Skeletal muscle satellite cell (primary cell): ENCODE results near the gene LBH.

Source experiments
- H3K27me3 ChIP-seq: 2 replicates; pipeline ENCODE4 v1.7.0; 2013; ENCODE audit warnings: low read length; ENCODE audit not compliant: control insufficient read depth, insufficient read depth
- H3K36me3 ChIP-seq: 2 replicates; pipeline ENCODE4 v1.7.0; 2013; ENCODE audit warnings: mild to moderate bottlenecking, control low read depth, low read length; ENCODE audit not compliant: insufficient read depth
- H3K4me1 ChIP-seq: 2 replicates; pipeline ENCODE4 v1.7.0; 2013; ENCODE audit warnings: low read length; ENCODE audit not compliant: control insufficient read depth, insufficient read depth
- H3K4me2 ChIP-seq: 2 replicates; pipeline ENCODE4 v1.7.0; 2013; ENCODE audit warnings: mild to moderate bottlenecking, low read length
- H3K4me3 ChIP-seq: 2 replicates; pipeline ENCODE4 v1.7.0; 2013; ENCODE audit warnings: low read length
- H3K9ac ChIP-seq: 2 replicates; pipeline ENCODE4 v1.7.0; 2013; ENCODE audit warnings: mild to moderate bottlenecking, low read depth, low read length, moderate library complexity
- H3K9me3 ChIP-seq: replicated peaks from 2 replicates; pipeline ENCODE4 v1.7.0; 2013; ENCODE audit warnings: mild to moderate bottlenecking, control low read depth, low read length

Gene LBH

DNA sequence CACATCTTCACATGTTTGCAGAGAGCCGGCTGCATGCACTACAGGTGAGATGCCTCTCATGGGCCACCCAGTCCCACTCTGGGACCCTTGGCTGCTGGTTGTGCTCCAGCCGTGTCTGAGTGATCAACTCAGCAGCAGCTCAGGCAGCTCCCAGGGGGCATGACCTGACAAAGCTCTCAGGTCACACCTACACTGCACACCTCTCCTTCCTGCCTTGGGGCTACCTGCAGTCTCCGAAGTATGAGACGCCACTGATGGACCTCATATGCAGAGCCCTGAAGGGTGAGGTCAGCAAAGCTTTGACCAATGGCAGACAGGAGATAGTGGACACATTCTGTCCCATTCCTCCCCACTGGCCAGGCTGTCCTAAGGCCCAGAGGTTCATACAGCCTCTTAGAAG is 51.4 kb downstream of the LBH start:
- no peaks in the 10 kb centered on the region for H3K27me3 ChIP-seq
- H3K9ac ChIP-seq = no peak overlapping the region
- no peaks in the 10 kb centered on the region for H3K4me1 ChIP-seq
- no peaks in the 10 kb centered on the region for H3K36me3 ChIP-seq
- no peak overlapping the region for H3K4me2 ChIP-seq
- H3K9me3 ChIP-seq = no peaks in the 10 kb centered on the region
- H3K4me3 ChIP-seq = no peak overlapping the region

- H3K9me3 ChIP-seq = no peaks in the 10 kb centered on the region
- peaks cover 8% of the 10 kb centered on the region for H3K4me1 ChIP-seq
Measured at GRCh38 chr2:30283931-30284565, 52.7 kb downstream of the LBH start.

DNA sequence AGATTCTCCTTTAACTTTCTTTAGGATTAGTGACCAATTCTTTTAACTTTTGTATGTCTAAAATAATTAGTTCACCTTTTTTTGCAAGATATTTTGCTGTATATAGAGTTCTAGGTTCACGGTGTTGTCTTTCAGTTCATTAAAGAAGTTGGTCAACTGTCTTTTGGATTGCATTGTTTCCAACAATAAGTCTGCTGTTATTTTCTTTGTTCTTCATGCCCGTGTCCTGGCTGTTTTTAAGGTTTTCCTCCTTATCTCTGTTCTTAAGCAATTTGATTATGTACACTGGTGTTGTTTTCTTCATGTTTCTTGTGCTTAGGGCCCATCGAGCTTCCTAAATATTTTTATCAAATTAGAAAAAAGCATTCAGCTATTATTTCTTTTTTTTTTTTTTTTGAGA is 54.4 kb downstream of the LBH start:
- no peaks in the 10 kb centered on the region for H3K36me3 ChIP-seq
- peaks cover 13% of the 10 kb centered on the region for H3K4me1 ChIP-seq
- no peak overlapping the region for H3K4me2 ChIP-seq
- H3K27me3 ChIP-seq = no peaks in the 10 kb centered on the region
- H3K9me3 ChIP-seq = no peaks in the 10 kb centered on the region
- no peak overlapping the region for H3K4me3 ChIP-seq
- no peak overlapping the region for H3K9ac ChIP-seq

More at GRCh38 chr2:30283931-30284565, 52.7 kb downstream of the LBH start:
- Histone ChIP-seq H3K27me3 (no peaks in the 10 kb centered on the region), H3K9ac (no peak overlapping the region), H3K36me3 (no peaks in the 10 kb centered on the region), H3K4me2 (no peak overlapping the region), H3K4me3 (no peak overlapping the region)

DNA sequence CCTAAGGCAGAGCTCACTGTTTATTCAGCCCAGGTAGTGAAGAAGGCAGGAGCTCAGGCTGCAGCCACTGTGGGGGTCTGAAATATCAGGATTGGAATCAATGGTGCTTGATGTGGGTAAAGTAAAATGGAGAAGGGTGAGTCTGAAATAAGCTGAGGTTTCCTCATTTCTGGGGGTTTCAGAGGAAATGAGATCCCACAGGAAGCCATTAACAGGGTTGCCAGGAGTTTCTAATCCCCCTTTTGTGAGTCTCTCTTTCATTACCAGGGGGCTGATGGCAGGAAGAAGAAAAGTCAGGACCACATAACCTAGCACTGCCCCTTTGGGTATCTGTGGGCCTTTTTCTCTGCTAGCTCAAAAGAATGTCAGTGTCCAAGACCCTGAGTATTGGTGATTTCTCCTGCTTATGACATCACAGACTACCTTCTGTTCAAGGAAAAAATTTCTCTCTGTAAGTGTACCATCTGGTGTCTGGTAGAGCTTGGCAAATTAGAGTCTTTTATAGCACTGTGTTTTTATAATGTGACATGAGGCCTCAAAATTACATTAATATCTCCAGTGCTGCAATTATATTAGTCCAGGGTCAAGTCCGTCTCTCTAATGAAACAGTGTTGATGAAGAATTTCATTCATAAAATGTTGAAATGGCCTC is 56.0 kb downstream of the LBH start:
- H3K4me1 ChIP-seq = peaks cover 15% of the 10 kb centered on the region
- H3K4me2 ChIP-seq = no peak overlapping the region
- no peak overlapping the region for H3K9ac ChIP-seq
- no peaks in the 10 kb centered on the region for H3K27me3 ChIP-seq
- H3K36me3 ChIP-seq = no peaks in the 10 kb centered on the region
- no peak overlapping the region for H3K4me3 ChIP-seq
- H3K9me3 ChIP-seq = no peaks in the 10 kb centered on the region

- H3K27me3 ChIP-seq = no peaks in the 10 kb centered on the region
- no peak overlapping the region for H3K4me2 ChIP-seq
- no peaks in the 10 kb centered on the region for H3K9me3 ChIP-seq
- peaks cover 22% of the 10 kb centered on the region for H3K4me1 ChIP-seq
- no peak overlapping the region for H3K9ac ChIP-seq
- H3K36me3 ChIP-seq = no peaks in the 10 kb centered on the region
- no peak overlapping the region for H3K4me3 ChIP-seq
Measured at GRCh38 chr2:30287857-30288513, 56.7 kb downstream of the LBH start.

- Histone ChIP-seq H3K4me3 (no peak overlapping the region), H3K36me3 (no peaks in the 10 kb centered on the region), H3K9ac (no peak overlapping the region), H3K4me2 (no peak overlapping the region), H3K4me1 (peaks cover 27% of the 10 kb centered on the region), H3K27me3 (no peaks in the 10 kb centered on the region), H3K9me3 (no peaks in the 10 kb centered on the region)
Measured at GRCh38 chr2:30288561-30288960, 57.2 kb downstream of the LBH start.

DNA sequence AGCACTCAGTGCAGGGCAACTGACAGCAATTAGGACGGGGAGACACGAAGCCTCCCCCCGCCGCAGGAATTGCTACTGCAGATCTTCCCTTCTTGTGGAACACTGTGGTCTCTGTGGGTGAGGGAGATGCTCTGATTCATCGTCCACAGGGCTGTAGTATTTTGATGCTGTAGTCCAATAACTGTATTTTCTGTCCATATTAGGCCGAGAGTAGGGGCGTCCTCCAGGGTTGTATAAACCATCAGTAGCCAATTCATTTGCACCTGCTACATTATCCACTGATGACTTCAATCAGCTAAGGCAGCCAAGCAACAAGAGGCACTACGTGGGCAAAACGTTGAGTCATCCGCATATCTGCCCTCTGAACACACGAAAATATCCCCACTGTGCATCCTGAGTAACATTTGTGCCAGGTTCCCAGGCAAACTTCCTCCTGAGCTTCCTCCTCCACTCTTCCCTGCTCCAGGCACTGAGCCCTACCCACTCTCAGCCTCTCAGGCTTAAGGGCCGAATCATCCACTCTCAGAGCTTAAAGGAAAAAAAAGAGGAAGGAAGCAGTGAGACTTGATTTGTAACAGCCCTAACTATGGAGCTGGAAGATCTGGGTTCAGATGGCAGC is 62.1 kb downstream of the LBH start:
- Histone ChIP-seq H3K4me1 (peaks cover 31% of the 10 kb centered on the region), H3K4me3 (no peak overlapping the region), H3K4me2 (no peak overlapping the region), H3K9ac (peak overlapping the region; percentile 74), H3K9me3 (no peaks in the 10 kb centered on the region), H3K27me3 (no peaks in the 10 kb centered on the region), H3K36me3 (no peaks in the 10 kb centered on the region)

DNA sequence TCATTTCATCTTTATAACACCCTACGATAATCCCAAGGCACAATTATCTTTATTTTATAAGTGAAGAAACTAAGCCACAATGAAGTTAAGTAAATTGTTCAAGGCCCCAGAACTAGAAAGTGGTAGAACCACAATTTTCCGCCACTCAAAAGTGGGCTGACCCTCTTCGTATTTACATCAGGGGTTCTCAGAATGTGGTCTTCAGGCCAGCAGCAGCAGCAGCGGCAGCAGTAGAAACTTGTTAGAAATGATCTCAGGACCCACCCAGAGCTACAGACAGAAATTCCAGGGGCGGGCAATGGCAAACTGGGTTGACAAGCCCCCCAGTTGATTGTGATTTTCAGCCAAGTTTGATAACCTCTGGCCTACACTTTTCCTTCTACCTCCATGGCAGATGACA is 62.8 kb downstream of the LBH start:
- Histone ChIP-seq H3K27me3 (no peaks in the 10 kb centered on the region), H3K9ac (peak overlapping the region; percentile 74), H3K4me2 (no peak overlapping the region), H3K4me1 (peaks cover 26% of the 10 kb centered on the region), H3K9me3 (no peaks in the 10 kb centered on the region), H3K36me3 (no peaks in the 10 kb centered on the region), H3K4me3 (no peak overlapping the region)

- H3K4me3 ChIP-seq = no peak overlapping the region
- H3K4me2 ChIP-seq = no peak overlapping the region
- no peaks in the 10 kb centered on the region for H3K9me3 ChIP-seq
- H3K27me3 ChIP-seq = no peaks in the 10 kb centered on the region
- H3K36me3 ChIP-seq = no peaks in the 10 kb centered on the region
- H3K9ac ChIP-seq = no peak overlapping the region
- H3K4me1 ChIP-seq = peaks cover 19% of the 10 kb centered on the region
Measured at GRCh38 chr2:30296496-30296895, 65.2 kb downstream of the LBH start.

- no peak overlapping the region for H3K4me3 ChIP-seq
- H3K4me2 ChIP-seq = no peak overlapping the region
- no peaks in the 10 kb centered on the region for H3K27me3 ChIP-seq
- H3K4me1 ChIP-seq = peaks cover 10% of the 10 kb centered on the region
- no peaks in the 10 kb centered on the region for H3K36me3 ChIP-seq
- H3K9me3 ChIP-seq = no peaks in the 10 kb centered on the region
- no peak overlapping the region for H3K9ac ChIP-seq
Measured at GRCh38 chr2:30298302-30298701, 67.0 kb downstream of the LBH start.

DNA sequence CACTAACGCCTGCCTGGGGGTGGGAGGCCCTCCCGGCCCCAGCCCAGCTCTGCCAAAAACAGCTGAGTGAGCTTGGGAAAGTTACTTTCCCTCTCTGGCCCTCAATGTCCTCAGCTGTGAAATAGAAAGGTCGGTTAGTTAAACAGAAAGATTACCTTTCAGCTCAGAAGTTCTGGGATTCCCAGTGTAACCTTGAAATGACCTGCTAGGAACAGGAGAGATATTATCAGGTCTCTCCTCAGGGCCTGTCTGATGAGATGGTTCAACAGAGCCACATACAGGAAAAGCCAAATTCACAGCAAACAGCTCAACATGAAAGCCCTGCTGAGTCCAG is 68.8 kb downstream of the LBH start:
- Histone ChIP-seq H3K27me3 (no peaks in the 10 kb centered on the region), H3K9ac (no peak overlapping the region), H3K4me3 (no peak overlapping the region), H3K4me1 (no peaks in the 10 kb centered on the region), H3K9me3 (no peaks in the 10 kb centered on the region), H3K4me2 (no peak overlapping the region), H3K36me3 (no peaks in the 10 kb centered on the region)
